GM12872 (cell line): ENCODE results near the gene CD27.

Experiments used
- TF ChIP-seq, protein P1 (sequence below): IDR thresholded peaks from 3 replicates; pipeline ENCODE4 v1.5.1; 2011; ENCODE audit warnings: low read depth, mild to moderate bottlenecking, low read length, moderate library complexity; ENCODE audit not compliant: insufficient read depth

Gene CD27

DNA sequence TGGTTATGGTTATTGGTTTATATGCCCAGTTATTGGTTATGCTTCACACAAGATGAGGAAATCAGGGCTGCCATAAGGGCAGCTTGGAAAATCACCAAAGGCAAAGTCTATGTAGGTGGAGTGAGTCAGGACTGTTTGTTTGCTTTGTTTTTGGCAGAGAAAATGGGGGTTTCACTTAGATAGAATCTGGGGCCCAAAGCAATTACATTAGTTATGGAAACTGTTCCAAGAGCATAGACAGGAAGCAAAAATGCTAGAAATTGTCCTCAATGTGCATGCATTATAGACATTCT lies 23.5 kb downstream of the CD27 start:
- TF ChIP-seq, protein P1, sequence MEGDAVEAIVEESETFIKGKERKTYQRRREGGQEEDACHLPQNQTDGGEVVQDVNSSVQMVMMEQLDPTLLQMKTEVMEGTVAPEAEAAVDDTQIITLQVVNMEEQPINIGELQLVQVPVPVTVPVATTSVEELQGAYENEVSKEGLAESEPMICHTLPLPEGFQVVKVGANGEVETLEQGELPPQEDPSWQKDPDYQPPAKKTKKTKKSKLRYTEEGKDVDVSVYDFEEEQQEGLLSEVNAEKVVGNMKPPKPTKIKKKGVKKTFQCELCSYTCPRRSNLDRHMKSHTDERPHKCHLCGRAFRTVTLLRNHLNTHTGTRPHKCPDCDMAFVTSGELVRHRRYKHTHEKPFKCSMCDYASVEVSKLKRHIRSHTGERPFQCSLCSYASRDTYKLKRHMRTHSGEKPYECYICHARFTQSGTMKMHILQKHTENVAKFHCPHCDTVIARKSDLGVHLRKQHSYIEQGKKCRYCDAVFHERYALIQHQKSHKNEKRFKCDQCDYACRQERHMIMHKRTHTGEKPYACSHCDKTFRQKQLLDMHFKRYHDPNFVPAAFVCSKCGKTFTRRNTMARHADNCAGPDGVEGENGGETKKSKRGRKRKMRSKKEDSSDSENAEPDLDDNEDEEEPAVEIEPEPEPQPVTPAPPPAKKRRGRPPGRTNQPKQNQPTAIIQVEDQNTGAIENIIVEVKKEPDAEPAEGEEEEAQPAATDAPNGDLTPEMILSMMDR = no peak

- TF ChIP-seq, protein P1 = no peak
Observed at GRCh38 chr12:6469092-6469491, 24.3 kb downstream of the CD27 start.

- TF ChIP-seq, protein P1 = no peak
Observed at GRCh38 chr12:6469609-6470374, 25.0 kb downstream of the CD27 start.

GRCh38 chr12:6470375-6471163 lies 25.8 kb downstream of the CD27 start, which contains the start of gene VAMP1:
Gene VAMP1, minus strand, starts transcription at chr12:6470677. Its CDS starts 146 bp downstream, at chr12:6470531.
- TF ChIP-seq, protein P1 = no peak

DNA sequence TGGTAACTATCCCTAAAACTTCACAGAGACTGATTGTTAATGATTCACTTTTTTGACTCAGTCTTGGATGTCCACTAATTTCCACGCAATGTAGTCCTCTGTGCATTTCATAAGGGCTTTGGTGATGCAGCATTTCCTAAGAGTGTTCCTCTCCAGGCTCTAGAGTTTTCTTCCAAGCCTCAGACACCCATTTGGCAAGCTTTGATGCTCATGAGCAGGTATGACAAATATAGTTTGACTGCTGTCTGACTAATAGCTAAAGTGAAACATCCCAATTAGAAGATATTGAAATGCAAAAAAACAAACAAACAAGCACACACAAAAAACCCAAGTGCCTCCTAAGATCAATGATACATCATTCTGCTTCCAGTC lies 27.2 kb downstream of the CD27 start:
- TF ChIP-seq, protein P1 = no peak

DNA sequence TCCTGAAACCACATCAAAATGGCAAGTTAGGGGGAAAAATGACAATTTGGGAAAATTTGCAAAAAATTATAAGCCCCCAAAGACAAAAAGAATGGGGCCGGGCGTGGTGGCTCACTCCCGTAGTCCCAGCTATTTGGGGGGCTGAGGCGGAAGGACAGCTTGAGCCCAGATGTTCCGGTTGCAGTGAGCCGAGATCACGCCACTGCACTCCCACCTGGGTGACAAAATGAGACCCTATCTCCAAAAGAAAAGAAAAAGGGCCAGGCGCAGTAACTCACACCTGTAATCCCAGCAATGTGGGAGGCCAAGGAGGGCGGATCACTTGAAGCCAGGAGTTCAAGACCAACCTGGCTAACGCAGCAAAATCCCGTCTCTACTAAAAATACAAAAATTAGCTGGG lies 27.7 kb downstream of the CD27 start:
- TF ChIP-seq, protein P1 = no peak

GRCh38 chr12:6476489-6476888 lies 31.7 kb downstream of the CD27 start:
- TF ChIP-seq, protein P1 = no peak
